A673 (cell line): ENCODE measurements around the gene SMCO2. TPM values are rescaled to one million over a fixed set of nuclear protein-coding genes. Genes with fewer than 3 reads are reported as not detected.

Experiments
- BruUV-seq: library from RNA; stranded (reverse); fragments of 400-500 nt; replicated peaks from 2 replicates; lab custom pipeline; 2021; lab: Mats Ljungman, UMichigan
- CTCF ChIA-PET: fragments of 300-600 bp; sonication (Branson Sonifier 250); formaldehyde crosslinking; loops from one replicate; lab custom pipeline; 2022; ENCODE audit warnings: antibody characterized with exemption; lab: Charles Lee
- POLR2A ChIA-PET: fragments of 300-600 bp; sonication (Branson Sonifier 250); formaldehyde crosslinking; loops from one replicate; lab custom pipeline; 2022; ENCODE audit warnings: antibody characterized with exemption; ENCODE audit not compliant: low non-redundant PET; lab: Charles Lee
- DNase-seq: peaks from one replicate; pipeline ENCODE4 v3.0.0-alpha.2; 2015; ENCODE audit warnings: low spot score
- H3K27ac ChIP-seq: fragments of 200-600 bp; sonication (generic); 2 replicates; pipeline ENCODE4 v1.5.1; 2016; ENCODE audit warnings: mixed run types, low read depth, mild to moderate bottlenecking, mixed read lengths, antibody characterized with exemption, low read length; ENCODE audit not compliant: poor library complexity, severe bottlenecking
- H3K27me3 ChIP-seq: fragments of 200-600 bp; sonication (generic); replicated peaks from 2 replicates; pipeline ENCODE4 v1.6.1; 2017; ENCODE audit warnings: mixed run types, low read depth, mild to moderate bottlenecking, mixed read lengths, antibody characterized with exemption, low read length; ENCODE audit not compliant: insufficient read depth, poor library complexity
- H3K36me3 ChIP-seq: fragments of 200-600 bp; sonication (generic); 2 replicates; pipeline ENCODE4 v1.6.1; 2016; ENCODE audit warnings: mixed run types, mild to moderate bottlenecking, mixed read lengths, antibody characterized with exemption, low read length; ENCODE audit not compliant: insufficient read depth, poor library complexity, severe bottlenecking
- H3K4me1 ChIP-seq: fragments of 200-600 bp; sonication (generic); 2 replicates; pipeline ENCODE4 v1.6.1; 2017; ENCODE audit warnings: mixed run types, mild to moderate bottlenecking, mixed read lengths, antibody characterized with exemption, low read length; ENCODE audit not compliant: insufficient read depth, poor library complexity, severe bottlenecking
- H3K4me3 ChIP-seq: fragments of 200-600 bp; sonication (generic); 2 replicates; pipeline ENCODE4 v1.5.1; 2016; ENCODE audit warnings: low read depth, mixed run types, mild to moderate bottlenecking, mixed read lengths, low read length; ENCODE audit not compliant: poor library complexity, severe bottlenecking
- H3K9me3 ChIP-seq: fragments of 200-600 bp; sonication (generic); 2 replicates; pipeline ENCODE4 v1.6.1; 2016; ENCODE audit warnings: mixed run types, low read depth, mild to moderate bottlenecking, mixed read lengths, antibody characterized with exemption, low read length; ENCODE audit not compliant: poor library complexity, severe bottlenecking
- EZH2 ChIP-seq: fragments of 200-600 bp; sonication (generic); IDR thresholded peaks from 2 replicates; pipeline ENCODE4 v1.6.1; 2017; ENCODE audit warnings: borderline replicate concordance, low read depth, mild to moderate bottlenecking, mixed read lengths, antibody characterized with exemption, low read length; ENCODE audit not compliant: poor library complexity, severe bottlenecking
- intact Hi-C: fragments of 100-400 bp; cut with micrococcal nuclease; formaldehyde crosslinking; loops from one replicate; pipeline ENCODE4 v1.10.0; 2022; ENCODE audit not compliant: unreplicated experiment
- total RNA-seq: library from RNA; stranded (reverse); gene quantifications from 2 replicates; pipeline ENCODE4 v1.2.3, GENCODE V29; 2021
- TF ChIP-seq, protein P1 (sequence below): fragments of 300-800, 200-600 bp; sonication (generic); conservative IDR thresholded peaks from 2 replicates; pipeline ENCODE4 v1.5.1; 2017; ENCODE audit warnings: low read depth, mild to moderate bottlenecking, antibody characterized with exemption, low read length, moderate library complexity, mixed read lengths

Gene SMCO2
- total RNA-seq, 1 experiment from 2014 or later: not detected

DNA sequence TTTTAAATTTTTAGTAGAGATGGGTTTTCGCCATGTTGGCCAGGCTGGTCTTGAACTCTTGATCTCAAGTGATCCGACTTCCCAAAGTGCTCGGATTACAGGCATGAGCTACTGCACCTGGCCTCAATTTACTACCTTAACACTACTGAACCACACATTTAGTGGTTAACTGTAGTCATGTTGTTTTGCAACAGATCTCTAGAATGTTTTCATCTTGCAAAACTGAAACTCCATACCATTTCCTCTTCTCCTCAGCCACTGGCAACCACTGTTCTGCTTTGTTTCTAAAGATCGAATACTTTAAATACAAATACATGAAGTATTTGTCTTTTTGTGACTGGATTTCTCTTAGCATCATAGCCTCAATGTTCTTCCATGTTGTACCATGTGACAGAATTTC lies 15.4 kb upstream of the SMCO2 start:
- Histone ChIP-seq H3K4me1 (no peaks in the 10 kb centered on the region), H3K27ac (no peak overlapping the region), H3K27me3 (no peaks in the 10 kb centered on the region), H3K4me3 (no peak overlapping the region), H3K36me3 (no peaks in the 10 kb centered on the region), H3K9me3 (no peaks in the 10 kb centered on the region)
- intact Hi-C loops: no loop called here
- no peak for TF ChIP-seq EZH2
- no peak for DNase-seq
- no TSS peak for BruUV-seq
- ChIA-PET CTCF (no interaction called here), POLR2A (no interaction called here)

DNA sequence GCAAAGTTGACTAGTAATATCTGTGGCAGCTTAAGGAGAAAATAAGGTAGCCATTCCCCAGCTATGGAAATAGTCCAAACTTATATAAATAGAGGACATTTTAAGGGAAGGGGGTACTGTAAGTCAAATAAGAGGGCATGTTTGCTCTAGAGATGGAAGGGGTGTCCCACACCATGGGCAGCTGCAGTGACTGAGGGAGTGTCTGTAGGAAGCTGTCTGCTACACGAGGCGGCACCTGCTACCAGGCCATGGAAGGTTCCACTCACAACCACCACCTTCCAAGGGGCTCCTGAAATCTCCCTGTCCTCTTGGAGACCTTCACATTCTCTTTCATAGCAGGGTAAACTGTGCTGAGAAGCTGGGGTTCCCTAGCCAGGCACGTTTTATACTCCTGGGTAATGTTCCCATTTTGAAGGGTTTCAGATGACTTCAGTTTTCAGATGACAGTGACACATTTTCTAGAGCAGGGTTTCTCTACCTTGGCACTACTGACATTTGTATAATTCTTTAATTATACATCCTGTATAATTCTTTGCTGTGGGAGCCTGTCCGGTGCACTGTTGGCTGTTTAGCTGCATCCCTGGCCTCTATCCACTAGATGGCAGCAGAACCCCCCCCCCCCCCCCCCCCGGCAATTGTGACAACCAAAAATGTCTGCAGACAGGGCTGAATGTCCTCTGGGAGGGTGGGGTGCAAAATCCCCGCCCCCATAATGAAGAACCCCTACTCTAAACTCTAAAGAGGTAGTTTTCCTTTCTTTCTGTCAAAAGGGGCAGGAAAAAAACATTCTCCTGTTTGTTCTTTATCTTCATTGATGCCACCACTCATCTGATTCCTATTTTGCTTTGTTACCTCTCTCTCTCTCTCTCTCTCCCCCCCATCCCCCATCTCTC lies 11.6 kb upstream of the SMCO2 start:
- Histone ChIP-seq H3K4me3 (no peak overlapping the region), H3K9me3 (no peaks in the 10 kb centered on the region), H3K27me3 (no peaks in the 10 kb centered on the region), H3K36me3 (no peaks in the 10 kb centered on the region), H3K27ac (no peak overlapping the region), H3K4me1 (no peaks in the 10 kb centered on the region)
- BruUV-seq: no TSS peak
- CTCF ChIA-PET: interaction anchor here (0.6 to 1.0 kb wide), 7 partner anchors 10 to 476 kb away, joined by 3 to 12 read pairs (median 8); no protein-coding TSS in a partner anchor
- peak; percentile 7 for DNase-seq
- POLR2A ChIA-PET: interaction anchor here (0.5 kb wide), 1 partner anchor 290 kb away, joined by 13 read pairs; no protein-coding TSS in a partner anchor
- intact Hi-C loops: no loop called here
- no peak for TF ChIP-seq EZH2
- TF ChIP-seq, protein P1, sequence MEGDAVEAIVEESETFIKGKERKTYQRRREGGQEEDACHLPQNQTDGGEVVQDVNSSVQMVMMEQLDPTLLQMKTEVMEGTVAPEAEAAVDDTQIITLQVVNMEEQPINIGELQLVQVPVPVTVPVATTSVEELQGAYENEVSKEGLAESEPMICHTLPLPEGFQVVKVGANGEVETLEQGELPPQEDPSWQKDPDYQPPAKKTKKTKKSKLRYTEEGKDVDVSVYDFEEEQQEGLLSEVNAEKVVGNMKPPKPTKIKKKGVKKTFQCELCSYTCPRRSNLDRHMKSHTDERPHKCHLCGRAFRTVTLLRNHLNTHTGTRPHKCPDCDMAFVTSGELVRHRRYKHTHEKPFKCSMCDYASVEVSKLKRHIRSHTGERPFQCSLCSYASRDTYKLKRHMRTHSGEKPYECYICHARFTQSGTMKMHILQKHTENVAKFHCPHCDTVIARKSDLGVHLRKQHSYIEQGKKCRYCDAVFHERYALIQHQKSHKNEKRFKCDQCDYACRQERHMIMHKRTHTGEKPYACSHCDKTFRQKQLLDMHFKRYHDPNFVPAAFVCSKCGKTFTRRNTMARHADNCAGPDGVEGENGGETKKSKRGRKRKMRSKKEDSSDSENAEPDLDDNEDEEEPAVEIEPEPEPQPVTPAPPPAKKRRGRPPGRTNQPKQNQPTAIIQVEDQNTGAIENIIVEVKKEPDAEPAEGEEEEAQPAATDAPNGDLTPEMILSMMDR: peak; percentile 60

DNA sequence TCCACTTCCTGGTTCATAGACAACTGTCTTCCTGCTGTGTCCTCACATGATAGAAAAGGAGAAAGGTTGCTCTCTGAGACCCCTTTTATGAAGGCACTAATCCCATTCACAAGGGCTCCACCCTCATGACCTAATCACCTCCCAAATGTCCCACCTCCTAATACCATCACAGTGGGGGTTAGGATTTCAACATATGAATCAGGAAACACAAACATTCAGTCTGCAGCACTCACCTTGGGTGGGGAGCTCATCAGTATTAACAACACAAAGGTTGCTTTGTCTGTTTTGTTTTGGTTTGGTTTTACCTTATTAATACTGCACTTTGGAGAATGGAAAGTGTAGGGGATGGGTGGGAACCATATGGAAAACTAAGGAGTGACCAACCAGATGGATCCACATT lies 10.5 kb upstream of the SMCO2 start:
- ChIA-PET CTCF (interaction anchor here (0.6 kb wide), 1 partner anchor 228 kb away, joined by 4 read pairs; no protein-coding TSS in a partner anchor), POLR2A (no interaction called here)
- intact Hi-C loops: loop anchor here (2.0 kb wide), 1 partner anchor 217 kb away; no protein-coding TSS in a partner anchor
- no peaks in the 10 kb centered on the region for H3K36me3 ChIP-seq
- no peak overlapping the region for H3K27ac ChIP-seq
- H3K4me3 ChIP-seq: no peak overlapping the region
- TF ChIP-seq, protein P1: no peak
- no peak for TF ChIP-seq EZH2
- no peaks in the 10 kb centered on the region for H3K9me3 ChIP-seq
- no peak for DNase-seq
- peaks cover 2% of the 10 kb centered on the region for H3K27me3 ChIP-seq
- no TSS peak for BruUV-seq
- H3K4me1 ChIP-seq: no peaks in the 10 kb centered on the region
